RWPE1 (cell line): ENCODE data around the gene OR10J1.

Experiments
- CTCF ChIA-PET: fragments of 350-600 bp; sonication (Branson Sonifier 250); formaldehyde crosslinking; extraction: SDS; loops from one replicate; lab custom pipeline; 2021; lab: Yijun Ruan, JAX
- POLR2A ChIA-PET: fragments of 400-600 bp; formaldehyde crosslinking; extraction: SDS; loops from one replicate; lab custom pipeline; 2020; ENCODE audit warnings: antibody characterized with exemption; ENCODE audit not compliant: low non-redundant PET; lab: Yijun Ruan, JAX
- DNase-seq: peaks from one replicate; pipeline ENCODE4 v3.0.0; 2012; ENCODE audit warnings: low spot score
- H3K27ac ChIP-seq: fragments of 450-650 bp; 2 replicates; pipeline ENCODE4 v1.5.1; 2017
- CTCF ChIP-seq: fragments of 450-650 bp; conservative IDR thresholded peaks from 2 replicates; pipeline ENCODE4 v1.5.1; 2017; ENCODE audit warnings: low read depth, mild to moderate bottlenecking

OR10J1 gene

GRCh38 chr1:159473335-159473734 is 33.8 kb downstream of the OR10J1 start:
- DNase-seq: no peak
- ChIA-PET CTCF (no interaction called here), POLR2A (no interaction called here)
- TF ChIP-seq CTCF: no peak
- H3K27ac ChIP-seq: no peak overlapping the region

DNA sequence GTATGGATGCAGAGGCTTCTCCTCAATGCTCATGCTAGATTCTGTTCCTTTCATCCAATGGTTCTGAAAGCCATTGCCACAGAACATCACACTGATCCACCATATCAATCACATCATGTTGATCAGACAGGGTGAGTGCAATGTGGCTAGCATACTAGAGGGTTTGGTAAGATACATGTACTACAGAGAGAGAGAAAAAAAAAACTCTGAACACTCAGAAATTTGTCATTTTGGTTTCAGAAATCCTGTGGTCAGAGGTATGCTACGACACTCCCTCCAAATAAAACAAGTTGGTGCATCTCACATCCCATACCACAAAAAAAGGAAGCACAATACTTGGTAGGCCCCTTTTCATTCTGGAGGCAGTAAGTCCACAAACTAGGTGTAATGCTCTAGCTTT is 35.4 kb downstream of the OR10J1 start:
- DNase-seq: no peak
- no peak for TF ChIP-seq CTCF
- ChIA-PET POLR2A (no interaction called here), CTCF (no interaction called here)
- H3K27ac ChIP-seq: no peak overlapping the region

DNA sequence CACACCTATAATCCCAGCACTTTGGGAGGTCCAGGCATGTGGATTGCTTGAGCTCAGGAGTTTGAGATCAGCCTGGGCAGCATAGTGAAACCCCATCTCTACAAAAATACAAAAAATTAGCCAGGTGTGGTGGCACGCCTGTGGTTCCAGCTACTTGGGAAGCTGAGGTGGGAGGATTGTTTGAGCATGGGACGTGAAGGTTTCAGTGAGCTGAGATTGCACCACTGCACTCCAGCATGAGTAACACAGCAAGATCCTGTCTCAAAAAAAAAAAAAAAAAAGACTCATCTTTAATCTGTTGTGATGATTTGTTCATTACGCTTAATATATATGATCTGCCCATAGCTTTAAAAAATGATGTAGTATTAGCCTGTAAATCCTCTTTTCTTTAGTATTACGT is 44.0 kb downstream of the OR10J1 start:
- ChIA-PET CTCF (no interaction called here), POLR2A (no interaction called here)
- no peak overlapping the region for H3K27ac ChIP-seq
- no peak for DNase-seq
- no peak for TF ChIP-seq CTCF
